SK-N-SH (cell line): ENCODE results near the gene NR3C1. TPM values are rescaled to one million over a fixed set of nuclear protein-coding genes. Genes with fewer than 3 reads are reported as not detected.
A peak's percentile ranks its signal among the peaks of the same experiment; 100 is the strongest.

Source experiments
- CTCF ChIA-PET: fragments of 300-600, 350-600 bp; formaldehyde crosslinking; extraction: SDS; loops from one replicate; lab custom pipeline; 2021; lab: Yijun Ruan, JAX
- POLR2A ChIA-PET: fragments of 350-600 bp; sonication (Branson Sonifier 250); formaldehyde crosslinking; extraction: SDS; loops from one replicate; lab custom pipeline; 2020; ENCODE audit warnings: antibody characterized with exemption, inconsistent platforms; lab: Yijun Ruan, JAX
- DNase-seq: peaks from one replicate; pipeline ENCODE4 v3.0.0; 2012
- H2AFZ ChIP-seq: fragments of 200-600 bp; sonication (generic); 2 replicates; pipeline ENCODE4 v1.8.1; 2016; ENCODE audit warnings: antibody characterized with exemption, mild to moderate bottlenecking, low read depth
- H3F3A ChIP-seq: fragments of 200-600 bp; sonication (generic); replicated peaks from 2 replicates; pipeline ENCODE3; 2016; ENCODE audit warnings: antibody characterized with exemption, mild to moderate bottlenecking; ENCODE audit not compliant: insufficient read depth
- H3K27ac ChIP-seq, 2 experiments: fragments of 200-500 bp in 1 of 2; fragments of 200-600 bp in 1 of 2; sonication (Bioruptor generic) in 1 of 2; sonication (generic), shearing (Covaris generic) in 1 of 2; 2 replicates each; pipeline versions ENCODE4 v1.5.1 to v1.6.1; 2014 to 2016; ENCODE audit warnings: low read depth in 2 of 2, inconsistent platforms in 1 of 2, low read length in 1 of 2, mild to moderate bottlenecking in 1 of 2, mixed read lengths in 1 of 2
- H3K27me3 ChIP-seq: fragments of 200-600 bp; sonication (generic), shearing (Covaris generic); 2 replicates; pipeline ENCODE4 v1.6.1; 2016; ENCODE audit warnings: mixed run types; ENCODE audit not compliant: insufficient read depth
- H3K36me3 ChIP-seq, 2 experiments: fragments of 200-500 bp in 1 of 2; fragments of 200-600 bp in 1 of 2; sonication (Bioruptor generic) in 1 of 2; sonication (generic) in 1 of 2; replicated peaks in 1 of 2; 2 replicates each; pipeline versions ENCODE3 to v1.5.1; 2014 to 2016; ENCODE audit warnings: low read length in 1 of 2, mild to moderate bottlenecking in 1 of 2; ENCODE audit not compliant: insufficient read depth in 2 of 2, control insufficient read depth in 1 of 2
- H3K4me1 ChIP-seq, 2 experiments: fragments of 200-500 bp in 1 of 2; fragments of 200-600 bp in 1 of 2; sonication (Bioruptor generic) in 1 of 2; sonication (generic), shearing (Covaris generic) in 1 of 2; 2 replicates each; pipeline versions ENCODE4 v1.5.1 to v1.6.1; 2014 to 2016; ENCODE audit warnings: low read depth in 1 of 2, low read length in 1 of 2, mixed run types in 1 of 2; ENCODE audit not compliant: insufficient read depth in 2 of 2, control insufficient read depth in 1 of 2
- H3K4me2 ChIP-seq: fragments of 200-600 bp; sonication (generic), shearing (Covaris generic); 2 replicates; pipeline ENCODE4 v1.6.1; 2017; ENCODE audit warnings: mixed run types
- H3K4me3 ChIP-seq, 2 experiments: fragments of 200-500 bp in 1 of 2; fragments of 200-600 bp in 1 of 2; sonication (Bioruptor generic) in 1 of 2; sonication (generic), shearing (Covaris generic) in 1 of 2; 2 replicates each; pipeline versions ENCODE4 v1.5.1 to v1.8.1; 2014 to 2016; ENCODE audit warnings: low read depth in 2 of 2, inconsistent platforms in 1 of 2, low read length in 1 of 2, mild to moderate bottlenecking in 1 of 2, mixed read lengths in 1 of 2, moderate library complexity in 1 of 2
- H3K79me2 ChIP-seq: fragments of 200-600 bp; sonication (generic); 2 replicates; pipeline ENCODE4 v1.8.1; 2017; ENCODE audit warnings: mild to moderate bottlenecking; ENCODE audit not compliant: insufficient read depth
- H3K9ac ChIP-seq: fragments of 200-600 bp; sonication (generic); 2 replicates; pipeline ENCODE4 v1.6.1; 2017; ENCODE audit warnings: mixed run types
- H3K9me2 ChIP-seq: fragments of 200-600 bp; sonication (generic); 2 replicates; pipeline ENCODE4 v1.6.1; 2017; ENCODE audit warnings: mixed run types
- H3K9me3 ChIP-seq: fragments of 200-600 bp; sonication (generic); 2 replicates; pipeline ENCODE4 v1.6.1; 2017; ENCODE audit warnings: mixed run types, mild to moderate bottlenecking, moderate library complexity
- H4K20me1 ChIP-seq: fragments of 200-600 bp; sonication (generic); 2 replicates; pipeline ENCODE4 v1.6.1; 2017; ENCODE audit warnings: mild to moderate bottlenecking, mixed run types; ENCODE audit not compliant: insufficient read depth
- ELF1 ChIP-seq: IDR thresholded peaks from 2 replicates; pipeline ENCODE4 v1.4.0; 2012
- EP300 ChIP-seq, 2 experiments: IDR thresholded peaks; 2 replicates each; pipeline versions ENCODE4 v1.4.0 to v1.6.1; 2012; ENCODE audit warnings: borderline replicate concordance in 1 of 2, low read depth in 1 of 2, low read length in 1 of 2
- FOSL2 ChIP-seq: IDR thresholded peaks from 2 replicates; pipeline ENCODE4 v1.4.0; 2012; ENCODE audit warnings: low read depth, mild to moderate bottlenecking, moderate library complexity, borderline replicate concordance
- FOXJ3 ChIP-seq: sonication (generic); formaldehyde crosslinking; IDR thresholded peaks from 2 replicates; pipeline ENCODE4 v1.5.1; 2020; ENCODE audit warnings: mild to moderate bottlenecking, missing genetic modification reagents
- FOXM1 ChIP-seq: IDR thresholded peaks from 2 replicates; pipeline ENCODE4 v1.4.0; 2012; ENCODE audit warnings: low read depth, mild to moderate bottlenecking
- MAX ChIP-seq: IDR thresholded peaks from 2 replicates; pipeline ENCODE4 v1.4.0; 2012; ENCODE audit warnings: low read depth
- MEF2A ChIP-seq: IDR thresholded peaks from 2 replicates; pipeline ENCODE4 v1.4.0; 2012; ENCODE audit warnings: low read depth, borderline replicate concordance
- MXI1 ChIP-seq: IDR thresholded peaks from 2 replicates; pipeline ENCODE4 v1.6.1; 2012; ENCODE audit warnings: mild to moderate bottlenecking, low read depth, low read length, improper control_type of control experiment
- NFIC ChIP-seq: IDR thresholded peaks from 2 replicates; pipeline ENCODE4 v1.4.0; 2012; ENCODE audit warnings: borderline replicate concordance
- NRF1 ChIP-seq: IDR thresholded peaks from 2 replicates; pipeline ENCODE4 v1.6.1; 2012; ENCODE audit warnings: low read depth, mild to moderate bottlenecking, low read length
- POLR2AphosphoS5 ChIP-seq: IDR thresholded peaks from 2 replicates; pipeline ENCODE4 v1.6.1; 2012; ENCODE audit warnings: low read depth, low read length
- RCOR1 ChIP-seq: fragments of 150-350 bp; IDR thresholded peaks from 2 replicates; pipeline ENCODE4 v1.6.1; 2017; ENCODE audit warnings: antibody characterized with exemption, low read length
- RXRA ChIP-seq: IDR thresholded peaks from 2 replicates; pipeline ENCODE4 v1.4.0; 2012; ENCODE audit warnings: low read depth, mild to moderate bottlenecking, borderline replicate concordance
- TAF1 ChIP-seq: IDR thresholded peaks from 2 replicates; pipeline ENCODE4 v1.6.1; 2012; ENCODE audit warnings: low read depth, mild to moderate bottlenecking, low read length, moderate library complexity, borderline replicate concordance
- TEAD4 ChIP-seq: IDR thresholded peaks from 2 replicates; pipeline ENCODE4 v1.4.0; 2012; ENCODE audit warnings: mild to moderate bottlenecking, borderline replicate concordance; ENCODE audit not compliant: insufficient read depth
- YY1 ChIP-seq: IDR thresholded peaks from 2 replicates; pipeline ENCODE4 v1.4.0; 2012; ENCODE audit warnings: low read depth, mild to moderate bottlenecking
- ZBTB33 ChIP-seq: IDR thresholded peaks from 2 replicates; pipeline ENCODE4 v1.4.0; 2012; ENCODE audit warnings: low read depth, borderline replicate concordance
- WGBS: methylation state at CpG from one replicate; pipeline ENCODE4 v1.1.6; 2017; ENCODE audit warnings: low lambda C conversion rate; 5-methylcytosine and 5-hydroxymethylcytosine counted together
- polyA plus RNA-seq, 3 experiments: library from polyadenylated mRNA; depleted of rRNA; stranded (reverse); fragments of >200 nt; gene quantifications; 2 replicates each; pipeline ENCODE4 v1.2.3, GENCODE V29; 2012
- TF ChIP-seq, protein P1 (sequence below): fragments of 150-350 bp; IDR thresholded peaks from 2 replicates; pipeline ENCODE4 v1.6.1; 2016; ENCODE audit warnings: mild to moderate bottlenecking, low read depth, low read length
- TF ChIP-seq, protein P2 (sequence below): IDR thresholded peaks from 2 replicates; pipeline ENCODE4; 2012

Gene NR3C1
- polyA plus RNA-seq, 1 of the 3 experiments (the other 2 are of a cell fraction): 7.1 TPM

DNA sequence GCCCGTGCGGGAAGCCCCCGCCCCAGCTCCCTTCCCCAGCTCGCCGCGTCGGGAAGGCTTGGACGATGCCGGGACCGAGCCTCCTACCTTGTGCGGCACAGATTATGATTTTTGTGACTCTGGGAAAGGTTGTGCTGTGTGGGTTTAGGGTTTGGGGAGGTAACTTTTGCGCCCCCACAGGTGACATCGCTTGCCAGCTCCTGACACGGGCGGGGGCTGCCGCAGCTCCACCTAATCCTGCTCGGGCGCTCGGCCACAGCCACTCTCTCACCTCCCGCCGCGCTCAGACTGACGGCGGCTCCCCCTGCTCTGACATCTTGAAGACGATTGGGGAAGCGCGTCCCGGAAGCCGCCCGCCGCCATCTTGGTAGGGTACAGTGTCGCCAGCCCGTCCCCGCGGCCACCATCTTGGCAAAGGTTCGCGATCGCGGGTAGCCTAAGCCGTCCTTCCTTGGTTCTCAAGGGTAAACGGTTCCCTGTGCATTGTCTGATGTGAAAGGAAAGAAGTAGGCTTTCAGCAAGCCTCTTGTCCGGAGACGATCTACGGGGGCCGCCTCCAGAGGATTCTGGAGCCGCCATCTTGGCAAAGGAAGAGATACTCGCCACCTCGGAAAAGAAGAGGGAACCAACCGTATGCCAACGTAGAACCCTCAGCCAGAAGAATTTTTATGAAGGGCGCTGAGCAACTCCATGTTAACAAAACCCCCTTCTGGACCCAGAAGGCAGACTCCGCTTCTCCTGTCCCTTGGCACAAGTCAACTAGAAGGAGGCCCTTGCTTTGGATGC is 1.8 kb upstream of the NR3C1 start (continued):
- TF ChIP-seq ZBTB33 (no peak), RCOR1 (no peak), ELF1 (peak; percentile 69), MXI1 (no peak), EP300 (IDR thresholded peaks at IDR 0.05; ENCODE audit: borderline replicate concordance in 1 of 2, low read depth in 1 of 2, low read length in 1 of 2) (no peak), TEAD4 (no peak), RXRA (no peak), MAX (peak; percentile 59; the same call in 1 of the 2 replicates), NRF1 (no peak), TAF1 (peak; percentile 78; the same call in 1 of the 2 replicates), YY1 (peak; percentile 100), FOSL2 (no peak), POLR2AphosphoS5 (peak; percentile 70)
- TF ChIP-seq, protein P1, sequence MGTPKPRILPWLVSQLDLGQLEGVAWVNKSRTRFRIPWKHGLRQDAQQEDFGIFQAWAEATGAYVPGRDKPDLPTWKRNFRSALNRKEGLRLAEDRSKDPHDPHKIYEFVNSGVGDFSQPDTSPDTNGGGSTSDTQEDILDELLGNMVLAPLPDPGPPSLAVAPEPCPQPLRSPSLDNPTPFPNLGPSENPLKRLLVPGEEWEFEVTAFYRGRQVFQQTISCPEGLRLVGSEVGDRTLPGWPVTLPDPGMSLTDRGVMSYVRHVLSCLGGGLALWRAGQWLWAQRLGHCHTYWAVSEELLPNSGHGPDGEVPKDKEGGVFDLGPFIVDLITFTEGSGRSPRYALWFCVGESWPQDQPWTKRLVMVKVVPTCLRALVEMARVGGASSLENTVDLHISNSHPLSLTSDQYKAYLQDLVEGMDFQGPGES: no peak

DNA sequence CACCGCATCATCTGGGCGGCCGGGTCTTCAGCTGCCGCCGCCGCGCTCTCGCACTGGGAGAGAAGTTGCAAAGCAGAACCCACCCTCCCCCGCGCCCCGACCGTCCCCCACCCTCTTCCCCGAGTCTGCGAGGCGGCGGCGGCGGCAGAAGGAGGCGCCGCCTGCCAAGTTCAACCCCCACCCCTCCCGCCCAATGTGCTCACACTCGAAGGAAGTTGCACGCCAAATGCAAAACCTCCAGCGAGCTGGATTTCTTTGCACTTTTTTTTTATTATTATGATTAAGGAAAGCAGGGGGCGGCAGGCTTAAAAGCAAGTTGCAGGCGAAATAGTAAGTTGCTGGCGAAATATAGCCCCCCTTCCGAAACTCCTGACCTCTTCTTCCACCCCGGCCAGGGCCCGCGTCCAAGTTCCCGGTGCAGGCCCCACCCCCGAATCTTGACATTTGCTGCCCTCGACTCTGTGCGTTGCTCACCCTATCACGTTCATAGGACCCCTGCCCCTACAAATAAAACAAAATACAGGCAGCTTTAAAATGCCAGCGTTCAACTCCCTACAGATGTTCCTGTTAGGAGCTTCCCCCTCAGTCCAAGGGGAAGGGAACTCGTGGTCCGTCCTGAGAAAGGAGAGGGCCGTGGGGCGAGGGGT is 1.1 kb upstream of the NR3C1 start:
- peak overlapping the region; percentile 99 for H3K4me2 ChIP-seq
- peaks cover 26% of the 10 kb centered on the region for H4K20me1 ChIP-seq
- peak overlapping the region; percentile 94 to 99 for H3K27ac ChIP-seq
- H3K79me2 ChIP-seq: peaks cover 39% of the 10 kb centered on the region
- H3K27me3 ChIP-seq: no peaks in the 10 kb centered on the region
- DNase-seq: peak; percentile 77
- H3K9me3 ChIP-seq: 0 out of 2 replicates have a peak, but pooled peaks cover 3% of the 10 kb centered on the region
- POLR2A ChIA-PET: interaction anchor here (0.6 to 1.2 kb wide), 4 partner anchors 298 to 748 kb away, joined by 3 read pairs; no protein-coding TSS in a partner anchor
- no peaks in the 10 kb centered on the region for H3K9me2 ChIP-seq
- peak overlapping the region; percentile 83 to 90 for H3K4me3 ChIP-seq
- peaks cover 9 to 19% of the 10 kb centered on the region in 2 experiments; a peak in 3 of 4 replicates for H3K4me1 ChIP-seq
- H2AFZ ChIP-seq: peak overlapping the region; percentile 100
- peak overlapping the region; percentile 90 for H3K9ac ChIP-seq
- CTCF ChIA-PET: interaction anchor here (0.6 to 3.0 kb wide), 40 partner anchors 9 to 783 kb away, joined by 3 to 32 read pairs (median 4); no protein-coding TSS in a partner anchor
- WGBS: under 1% methylated on average over 17 of the region's 41 CpGs
- H3F3A ChIP-seq: peaks cover 17% of the 10 kb centered on the region
- peaks cover 7 to 9% of the 10 kb centered on the region in 2 experiments for H3K36me3 ChIP-seq
- TF ChIP-seq, protein P2, sequence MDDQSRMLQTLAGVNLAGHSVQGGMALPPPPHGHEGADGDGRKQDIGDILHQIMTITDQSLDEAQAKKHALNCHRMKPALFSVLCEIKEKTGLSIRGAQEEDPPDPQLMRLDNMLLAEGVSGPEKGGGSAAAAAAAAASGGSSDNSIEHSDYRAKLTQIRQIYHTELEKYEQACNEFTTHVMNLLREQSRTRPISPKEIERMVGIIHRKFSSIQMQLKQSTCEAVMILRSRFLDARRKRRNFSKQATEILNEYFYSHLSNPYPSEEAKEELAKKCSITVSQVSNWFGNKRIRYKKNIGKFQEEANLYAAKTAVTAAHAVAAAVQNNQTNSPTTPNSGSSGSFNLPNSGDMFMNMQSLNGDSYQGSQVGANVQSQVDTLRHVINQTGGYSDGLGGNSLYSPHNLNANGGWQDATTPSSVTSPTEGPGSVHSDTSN: 0 out of 2 replicates have a peak, but pooled peaks have one; percentile 2
- TF ChIP-seq FOXJ3 (CRISPR knock-in tag): no peak
- TF ChIP-seq NFIC: peak; percentile 69
- TF ChIP-seq RCOR1: no peak
- no peak for TF ChIP-seq FOSL2
- TF ChIP-seq, protein P1: no peak
- no peak for TF ChIP-seq MEF2A
- TF ChIP-seq FOXM1: no peak
